ENCODE measurements around the gene TAGLN.

TAGLN gene

GRCh38 chr11:117212697-117213355 is 13.7 kb downstream of the TAGLN start:
- DNase-seq (ENCODE audit: extremely low read depth in 1 of 2, low read depth in 1 of 2): no peak

- no peak for DNase-seq (ENCODE audit: extremely low read depth in 1 of 2, low read depth in 1 of 2)
Observed at GRCh38 chr11:117214404-117215110, 15.4 kb downstream of the TAGLN start.

GRCh38 chr11:117217141-117218084 is 18.2 kb downstream of the TAGLN start:
- DNase-seq (ENCODE audit: extremely low read depth in 1 of 2, low read depth in 1 of 2): no peak

DNA sequence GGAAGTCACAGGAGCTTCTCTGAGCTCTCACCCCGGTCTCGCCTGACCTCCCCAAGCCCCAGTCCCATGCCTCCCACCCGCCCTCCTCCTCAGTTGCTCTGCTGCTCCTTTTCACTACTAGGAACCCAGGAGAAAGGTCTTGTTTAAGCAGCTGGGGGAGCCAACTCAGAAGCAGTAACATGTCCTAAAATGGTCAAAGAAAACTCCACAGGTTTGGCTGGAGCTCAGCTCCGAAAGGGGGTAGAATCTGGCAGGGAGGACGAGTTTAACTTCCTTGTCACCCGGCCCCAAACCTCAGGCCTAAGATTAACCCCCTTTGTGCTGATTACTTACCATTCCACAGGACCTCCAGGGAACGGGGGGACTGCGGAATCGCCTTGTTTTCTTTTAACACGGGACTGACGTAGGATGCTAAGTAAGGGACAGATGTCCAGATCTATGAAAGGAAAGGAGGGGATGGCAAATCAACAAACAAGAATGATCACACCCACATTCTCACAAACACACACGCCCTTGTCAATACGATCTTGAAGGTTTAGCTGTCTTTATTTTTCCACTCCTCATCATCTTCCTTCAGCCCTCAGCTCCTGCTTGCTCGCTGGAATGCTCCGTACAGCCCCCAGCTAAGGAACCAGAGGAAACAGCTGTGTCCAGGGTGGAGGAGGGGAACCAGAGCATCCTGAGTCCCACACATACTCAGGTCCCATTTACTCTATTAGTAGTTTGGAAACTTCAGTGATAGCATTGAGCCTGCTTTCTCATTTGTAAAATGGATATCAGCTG is 19.2 kb downstream of the TAGLN start:
- no peak for DNase-seq (ENCODE audit: extremely low read depth in 1 of 2, low read depth in 1 of 2)

- DNase-seq (ENCODE audit: extremely low read depth in 1 of 2, low read depth in 1 of 2): no peak
Observed at GRCh38 chr11:117219001-117219400, 19.8 kb downstream of the TAGLN start.

- no peak for DNase-seq (ENCODE audit: extremely low read depth in 1 of 2, low read depth in 1 of 2)
Observed at GRCh38 chr11:117219455-117219854, 20.3 kb downstream of the TAGLN start.

DNA sequence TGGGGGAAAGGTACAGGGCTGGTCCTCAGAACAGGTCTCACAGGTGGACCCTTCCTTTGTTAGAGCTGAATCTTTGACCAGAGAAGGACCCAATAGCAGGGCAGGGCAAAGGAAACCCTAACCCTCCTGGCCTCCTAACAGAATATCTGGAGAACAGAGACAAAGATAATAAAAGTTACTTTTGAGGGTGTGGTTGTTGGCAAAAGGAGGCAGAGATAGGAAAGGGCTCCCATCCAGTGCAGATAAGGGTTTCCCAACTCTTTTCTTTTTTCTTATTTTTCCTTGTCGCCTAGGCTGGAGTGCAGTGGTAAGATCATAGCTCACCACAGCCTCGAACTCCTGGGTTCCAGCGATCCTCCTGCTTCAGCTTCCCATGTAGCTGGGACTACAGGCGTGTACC is 20.8 kb downstream of the TAGLN start:
- no peak for DNase-seq (ENCODE audit: extremely low read depth in 1 of 2, low read depth in 1 of 2)

DNA sequence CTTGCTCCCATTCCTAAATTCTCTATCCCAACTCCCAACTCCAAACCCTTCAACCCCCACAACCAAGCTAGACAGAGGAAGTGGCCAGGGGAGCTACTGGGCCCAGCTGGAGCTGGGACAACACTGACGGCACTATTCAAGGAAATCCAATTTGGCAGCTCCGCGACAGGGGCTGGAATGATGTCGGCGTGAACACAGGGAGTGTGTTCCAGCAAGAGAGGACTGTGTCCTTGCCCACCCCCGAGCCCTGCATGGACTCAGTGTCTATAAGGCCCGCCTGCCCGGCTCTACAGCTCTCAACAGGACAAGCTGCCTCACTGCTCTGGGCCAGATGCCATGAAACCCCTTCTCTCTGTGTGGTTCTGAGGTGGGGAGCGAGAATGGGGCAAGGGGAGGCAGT is 21.4 kb downstream of the TAGLN start:
- no peak for DNase-seq (ENCODE audit: extremely low read depth in 1 of 2, low read depth in 1 of 2)

GRCh38 chr11:117220999-117221774 is 22.0 kb downstream of the TAGLN start:
- no peak for DNase-seq (ENCODE audit: extremely low read depth in 1 of 2, low read depth in 1 of 2)

- DNase-seq (ENCODE audit: extremely low read depth in 1 of 2, low read depth in 1 of 2): no peak
Observed at GRCh38 chr11:117221775-117222517, 22.8 kb downstream of the TAGLN start.

DNA sequence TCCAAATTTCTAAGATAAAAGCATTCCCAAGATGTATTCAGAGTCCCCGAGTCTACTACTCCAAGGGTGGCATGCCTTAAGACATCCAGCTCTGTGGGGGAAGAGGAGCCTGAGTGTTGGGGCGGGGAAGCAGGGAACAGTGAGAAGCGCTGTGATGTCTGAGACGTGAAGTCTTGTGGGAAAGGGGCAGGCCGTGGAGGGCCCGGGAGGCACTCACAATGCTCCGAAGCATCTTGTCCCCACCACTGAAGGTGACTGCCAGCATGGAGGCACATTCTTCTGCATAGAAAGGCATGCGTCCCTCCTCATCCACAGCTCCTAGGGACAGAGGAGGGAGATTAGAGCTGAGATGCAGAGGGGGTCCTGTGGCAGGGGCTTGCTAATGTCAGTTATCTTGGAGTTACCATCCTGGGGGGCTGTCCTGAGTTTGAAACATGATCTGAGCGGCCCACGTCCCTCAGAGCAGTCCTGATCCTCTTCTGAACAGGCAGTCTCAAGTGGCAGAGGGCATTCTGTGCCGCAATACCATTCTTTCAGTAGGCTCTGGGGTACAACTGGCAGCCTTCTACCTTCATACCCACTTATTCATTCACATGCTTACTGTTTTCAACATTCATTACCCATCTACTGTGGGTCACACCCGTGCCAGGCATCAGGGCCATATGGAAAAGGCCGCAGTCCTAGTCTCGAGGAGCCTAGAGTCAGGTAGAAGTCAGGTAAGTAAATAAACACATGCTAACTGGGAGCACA is 24.0 kb downstream of the TAGLN start:
- DNase-seq (ENCODE audit: extremely low read depth in 1 of 2, low read depth in 1 of 2): no peak

- DNase-seq (ENCODE audit: extremely low read depth in 1 of 2, low read depth in 1 of 2): no peak
Observed at GRCh38 chr11:117223741-117224689, 24.8 kb downstream of the TAGLN start.

GRCh38 chr11:117225553-117226170 is 26.5 kb downstream of the TAGLN start:
- DNase-seq (ENCODE audit: extremely low read depth in 1 of 2, low read depth in 1 of 2): no peak

- no peak for DNase-seq (ENCODE audit: extremely low read depth in 1 of 2, low read depth in 1 of 2)
Observed at GRCh38 chr11:117226388-117227385, 27.5 kb downstream of the TAGLN start.

DNA sequence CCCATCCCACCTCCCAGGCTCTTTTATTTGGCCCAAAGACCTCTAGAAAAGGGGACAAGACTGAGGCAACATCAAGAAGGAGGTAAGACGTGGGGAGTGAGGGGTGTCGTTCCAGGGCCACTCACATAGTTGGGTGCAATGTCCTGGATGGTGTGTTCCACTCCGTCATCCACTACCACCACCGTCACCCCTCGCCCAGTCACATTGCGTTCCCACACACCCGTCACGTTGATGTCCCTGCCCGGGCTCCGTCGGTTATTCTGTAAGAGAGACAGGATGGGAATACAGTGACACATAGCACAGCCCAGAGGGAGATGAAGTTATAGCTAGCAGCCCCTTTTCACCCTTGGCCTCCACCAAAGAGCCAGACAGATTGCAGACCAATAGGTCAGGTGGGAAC is 28.9 kb downstream of the TAGLN start:
- no peak for DNase-seq (ENCODE audit: extremely low read depth in 1 of 2, low read depth in 1 of 2)

- DNase-seq (ENCODE audit: extremely low read depth in 1 of 2, low read depth in 1 of 2): no peak
Observed at GRCh38 chr11:117229411-117229810, 30.2 kb downstream of the TAGLN start.
